Measurements from ENCODE around the gene PROX2.

The PROX2 gene

GRCh38 chr14:74875204-74875603 lies 741 bp downstream of the PROX2 start:
- no peak for DNase-seq

DNA sequence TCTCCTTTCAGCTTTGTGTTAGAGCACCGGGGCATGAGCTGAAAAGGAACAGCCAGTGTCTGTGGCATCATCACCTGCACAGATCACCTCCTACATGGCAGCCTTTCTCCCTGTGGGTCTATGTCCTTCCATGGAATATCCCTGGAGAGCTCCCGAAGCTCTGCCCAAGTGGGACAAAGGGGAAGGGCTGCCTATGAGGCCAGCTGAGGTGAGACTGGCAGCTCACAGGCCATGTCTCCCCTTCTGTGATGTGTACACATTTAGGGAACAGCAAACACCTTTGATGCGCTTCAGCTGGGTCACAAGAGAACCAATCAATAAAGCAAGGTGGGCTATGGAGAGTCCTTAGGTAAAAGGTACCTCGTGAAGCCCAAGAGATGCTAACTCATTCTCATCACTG lies 4.1 kb downstream of the PROX2 start:
- no peak for DNase-seq

DNA sequence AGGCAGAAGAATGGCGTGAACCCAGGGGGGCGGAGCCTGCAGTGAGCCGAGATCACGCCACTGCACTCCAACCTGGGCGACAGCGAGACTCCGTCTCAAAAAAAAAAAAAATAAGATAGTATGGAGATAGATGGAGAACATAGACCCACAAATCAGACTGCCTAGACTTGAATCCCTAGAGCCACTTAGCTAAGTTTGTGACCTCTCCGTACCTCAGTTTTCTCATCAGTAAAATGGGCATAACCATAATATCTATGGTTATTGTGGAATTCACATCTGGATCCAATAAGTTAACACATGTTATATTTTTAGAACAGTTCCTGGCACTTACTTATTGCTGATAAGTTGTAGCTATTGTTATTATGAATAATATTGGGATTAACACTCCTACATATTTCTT lies 7.2 kb downstream of the PROX2 start:
- no peak for DNase-seq

DNA sequence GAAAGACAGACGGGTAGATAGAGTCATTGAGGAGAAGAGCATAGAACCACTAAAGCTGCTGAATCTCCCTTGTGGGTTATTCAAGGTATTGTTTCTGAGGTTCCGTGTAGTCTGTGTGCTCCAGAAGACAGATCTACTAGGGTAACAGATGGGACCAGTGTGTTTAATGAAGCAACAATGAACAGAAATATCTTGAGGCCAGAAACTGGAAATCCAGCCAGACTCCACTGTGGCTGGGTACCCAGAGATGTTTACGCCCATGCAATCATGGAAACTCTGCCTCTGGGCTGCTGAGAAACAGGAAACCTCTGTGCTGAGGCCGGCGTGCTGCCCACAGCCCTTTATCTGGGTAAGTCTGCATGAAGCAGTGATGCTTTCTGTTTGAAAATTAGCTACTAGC lies 8.3 kb downstream of the PROX2 start:
- peak; percentile 33 for DNase-seq

DNA sequence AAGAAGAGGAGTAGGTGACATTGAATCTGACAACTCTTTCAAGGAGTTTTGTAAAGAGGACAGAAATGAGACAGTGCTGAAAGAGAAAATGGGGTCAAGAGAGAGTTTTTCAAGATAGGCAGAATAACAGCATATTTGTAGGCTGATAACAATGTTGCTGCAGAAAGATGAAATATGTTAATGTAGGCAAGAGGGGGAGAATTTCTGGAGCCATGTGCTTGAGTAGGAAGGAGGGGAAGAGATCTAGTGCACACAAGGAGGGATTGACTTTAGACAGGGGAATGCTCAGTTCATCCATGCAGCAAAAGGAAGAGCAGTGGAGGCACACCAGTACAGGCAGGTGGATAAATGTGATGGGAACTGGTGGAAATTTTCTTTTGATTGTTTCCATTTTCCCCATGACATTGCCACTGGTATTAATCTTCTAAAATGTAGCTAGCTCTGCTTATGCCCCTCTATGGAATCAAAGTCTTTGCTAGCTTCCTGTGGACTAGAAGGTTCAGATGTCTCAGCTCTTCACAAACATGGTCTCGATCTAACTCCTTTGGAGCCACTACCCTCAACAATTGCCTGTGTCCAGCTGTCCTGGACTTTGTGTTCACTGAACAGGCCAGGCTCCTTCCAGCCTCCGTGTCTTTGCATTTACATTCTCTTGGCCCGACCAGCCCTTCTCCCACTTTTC lies 9.1 kb downstream of the PROX2 start:
- DNase-seq: no peak

- no peak for DNase-seq
Observed at GRCh38 chr14:74865156-74865555, 10.8 kb downstream of the PROX2 start.

DNA sequence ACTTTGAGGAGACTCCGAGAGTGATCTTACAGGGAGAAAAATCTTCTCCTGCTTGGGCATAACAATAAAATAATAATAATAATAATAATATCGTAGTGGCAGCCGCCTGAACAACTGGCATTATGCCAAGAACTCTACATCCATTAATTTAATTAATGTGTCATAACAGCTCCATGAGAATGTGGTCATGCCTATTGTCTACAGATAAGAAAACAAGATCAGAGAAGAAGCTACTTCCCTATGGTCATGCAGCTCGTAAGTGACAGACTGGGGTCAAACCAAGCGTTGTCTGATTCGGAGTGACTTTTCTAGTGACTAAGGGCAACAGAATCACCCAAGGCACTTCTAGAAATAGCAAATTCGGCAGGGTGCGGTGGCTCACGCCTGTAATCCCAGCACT lies 11.7 kb downstream of the PROX2 start:
- no peak for DNase-seq

GRCh38 chr14:74863274-74863673 lies 12.7 kb downstream of the PROX2 start:
- DNase-seq: no peak

- DNase-seq: no peak
Observed at GRCh38 chr14:74861734-74862090, 14.2 kb downstream of the PROX2 start.

GRCh38 chr14:74860899-74861733 lies 14.8 kb downstream of the PROX2 start:
- DNase-seq: peak; percentile 79

- DNase-seq: no peak
Observed at GRCh38 chr14:74859757-74860552, 16.0 kb downstream of the PROX2 start.

- no peak for DNase-seq
Observed at GRCh38 chr14:74858022-74858421, 17.9 kb downstream of the PROX2 start.

DNA sequence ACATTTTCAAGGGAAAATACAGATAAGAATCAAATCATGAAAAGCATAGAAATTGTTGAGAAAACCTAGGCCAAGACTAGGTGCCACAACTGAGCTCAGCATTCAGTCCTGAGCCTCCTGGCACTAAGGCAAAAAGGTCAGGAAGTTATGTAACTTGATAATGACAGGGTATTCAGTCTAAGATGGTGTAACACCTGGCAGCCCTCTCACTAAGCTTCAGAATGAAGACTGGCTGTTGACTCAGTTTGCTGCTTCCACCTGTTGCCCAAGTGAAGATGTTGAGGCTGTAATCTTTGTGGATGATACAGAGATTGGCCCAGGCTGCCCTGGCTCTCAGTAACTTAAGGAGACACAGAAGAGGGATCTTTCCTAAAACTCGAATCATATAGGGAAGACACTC lies 19.6 kb downstream of the PROX2 start:
- DNase-seq: no peak

GRCh38 chr14:74855945-74856344 lies 20.0 kb downstream of the PROX2 start:
- no peak for DNase-seq

- no peak for DNase-seq
Observed at GRCh38 chr14:74855021-74855420, 20.9 kb downstream of the PROX2 start.

DNA sequence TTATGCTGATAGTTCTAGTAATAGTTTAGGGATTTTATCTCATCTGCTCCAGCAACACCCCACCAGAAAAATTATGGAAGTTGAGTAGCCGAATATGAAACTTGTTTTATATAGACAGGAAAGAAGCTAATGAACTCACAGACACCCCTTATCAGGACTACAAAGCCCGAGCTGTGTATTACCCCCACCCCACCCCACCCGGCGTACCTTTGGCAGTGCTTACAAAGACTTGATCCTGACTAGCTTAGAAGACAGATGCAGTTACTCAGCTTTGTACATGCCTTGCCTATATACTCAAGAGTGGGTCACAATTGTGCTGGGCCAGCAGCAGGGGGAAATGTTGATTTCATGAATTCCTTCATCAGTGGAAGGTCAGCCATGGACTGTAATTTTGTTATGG lies 22.4 kb downstream of the PROX2 start:
- DNase-seq: no peak

DNA sequence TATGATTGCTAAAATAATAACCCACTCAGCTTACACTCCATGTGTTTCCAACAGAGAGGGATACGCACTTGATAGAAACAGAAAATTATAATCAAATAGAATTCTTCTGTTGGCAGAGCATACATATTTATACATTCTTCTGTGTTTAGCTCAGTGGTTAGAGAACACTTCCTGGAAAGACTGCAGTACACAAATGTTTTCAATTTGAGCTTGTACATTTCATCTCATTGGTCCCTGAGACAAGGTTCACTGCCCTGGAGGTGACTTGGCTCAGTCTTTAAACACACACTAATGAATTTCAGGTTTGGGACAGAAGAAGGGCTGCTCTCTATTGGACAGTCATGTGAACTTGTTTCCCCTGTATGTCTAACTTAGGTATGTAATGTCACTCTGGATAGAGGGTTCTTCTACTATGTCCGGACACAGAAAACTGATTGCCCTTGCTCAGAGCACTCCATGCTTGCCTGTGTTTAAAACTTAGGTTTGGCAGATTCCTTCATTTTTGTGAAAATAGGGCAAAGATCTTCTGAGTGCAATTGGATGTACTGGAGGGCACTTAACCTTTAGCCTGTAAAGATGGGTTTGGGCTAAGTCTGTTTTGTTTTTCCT lies 22.9 kb downstream of the PROX2 start:
- DNase-seq: no peak

- DNase-seq: no peak
Observed at GRCh38 chr14:74848768-74849167, 27.2 kb downstream of the PROX2 start.

DNA sequence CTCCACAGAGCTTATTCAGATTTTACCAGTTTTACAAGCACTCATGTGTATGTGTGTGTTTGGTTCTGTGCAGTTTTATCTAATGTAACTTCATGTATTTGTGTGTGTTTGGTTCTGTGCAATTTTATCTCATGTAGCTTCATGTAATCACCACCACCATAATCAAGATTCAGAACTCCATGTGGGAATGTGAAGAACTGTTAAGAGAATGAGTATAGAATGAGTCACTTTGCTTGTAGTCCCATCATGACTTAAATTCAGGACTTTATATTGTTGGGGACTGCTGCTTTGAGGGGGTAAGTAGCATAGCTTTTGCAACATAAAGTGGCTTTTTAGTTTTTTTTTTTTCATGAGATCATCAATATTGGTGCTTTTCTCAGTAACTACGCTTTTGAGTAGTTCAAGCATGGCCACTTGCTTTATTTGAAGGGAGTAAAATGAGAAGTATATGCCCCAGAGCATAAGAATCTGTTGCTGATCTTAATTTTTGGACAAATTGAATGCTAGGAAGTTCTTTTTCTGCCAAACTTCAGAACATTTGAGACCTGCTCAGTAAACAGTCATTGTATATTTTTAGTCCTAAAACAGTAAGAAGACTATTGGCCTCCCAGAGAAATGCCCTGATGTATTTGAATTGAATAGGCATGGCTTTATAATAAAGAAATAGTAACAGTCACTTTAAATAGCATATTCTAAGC lies 28.8 kb downstream of the PROX2 start:
- DNase-seq: no peak

- no peak for DNase-seq
Observed at GRCh38 chr14:74846168-74846567, 29.8 kb downstream of the PROX2 start.

DNA sequence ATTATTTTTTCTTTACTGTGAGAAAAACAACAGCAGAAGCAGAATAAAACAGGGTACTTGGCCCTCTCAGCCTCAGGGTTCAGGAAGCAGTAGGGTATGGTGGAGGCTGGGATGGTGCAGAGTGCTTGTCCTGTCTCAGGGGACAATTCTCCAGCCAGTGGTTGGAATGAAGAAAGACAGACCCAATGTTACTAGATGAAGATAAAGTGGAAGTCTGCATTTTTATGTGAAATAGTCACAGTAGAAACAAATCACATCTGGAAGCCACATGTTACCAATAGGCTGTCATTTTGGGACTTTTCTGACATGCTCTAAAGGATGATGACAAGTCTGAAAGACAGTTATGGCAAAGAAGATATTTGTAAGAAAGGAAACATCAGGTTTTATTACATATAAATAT lies 32.3 kb downstream of the PROX2 start:
- no peak for DNase-seq
